HG02642 (cell line): Measurements from ENCODE around the gene RNF187.
A peak's percentile ranks its signal among the peaks of the same experiment; 100 is the strongest.

ENCODE experiments used
- ATAC-seq: cut with Tn5 transposase; IDR thresholded peaks from one replicate; pipeline ENCODE4 v1.9.1; 2021; ENCODE audit warnings: mild to moderate bottlenecking; ENCODE audit not compliant: unreplicated experiment, poor library complexity

Gene RNF187

DNA sequence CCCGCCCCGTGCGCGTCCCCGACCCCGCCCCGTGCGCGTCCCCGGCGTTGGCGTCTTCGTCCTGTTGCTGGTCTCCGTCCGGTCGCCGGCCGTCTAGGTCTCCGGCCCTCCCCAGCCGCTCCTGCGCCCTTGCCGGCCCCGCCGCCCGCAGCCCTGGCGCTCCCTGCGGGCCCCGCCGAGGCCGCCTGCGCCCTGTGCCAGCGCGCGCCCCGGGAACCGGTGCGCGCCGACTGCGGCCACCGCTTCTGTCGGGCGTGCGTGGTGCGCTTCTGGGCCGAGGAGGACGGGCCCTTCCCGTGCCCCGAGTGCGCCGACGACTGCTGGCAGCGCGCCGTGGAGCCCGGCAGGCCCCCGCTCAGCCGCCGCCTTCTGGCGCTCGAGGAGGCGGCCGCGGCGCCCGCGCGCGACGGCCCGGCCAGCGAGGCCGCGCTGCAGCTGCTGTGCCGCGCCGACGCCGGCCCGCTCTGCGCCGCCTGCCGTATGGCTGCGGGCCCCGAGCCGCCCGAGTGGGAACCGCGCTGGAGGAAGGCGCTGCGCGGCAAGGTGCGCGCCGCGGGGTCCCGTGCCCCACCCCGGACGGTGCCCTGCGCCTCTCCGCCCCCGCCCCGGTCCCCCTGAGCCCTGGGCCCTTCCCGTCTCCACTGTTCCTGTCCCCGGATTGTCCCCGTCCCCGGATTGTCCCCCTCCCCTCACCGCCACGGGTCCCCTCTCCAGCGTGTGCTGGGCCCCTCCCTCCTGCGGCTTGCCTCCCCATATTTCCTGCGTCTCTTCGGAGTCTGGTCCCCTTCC, at the start of gene RNF187:
RNF187 (plus strand) TSS at position 47 of the 789 bp plus-strand sequence.
- ATAC-seq, result peak; percentile 71

DNA sequence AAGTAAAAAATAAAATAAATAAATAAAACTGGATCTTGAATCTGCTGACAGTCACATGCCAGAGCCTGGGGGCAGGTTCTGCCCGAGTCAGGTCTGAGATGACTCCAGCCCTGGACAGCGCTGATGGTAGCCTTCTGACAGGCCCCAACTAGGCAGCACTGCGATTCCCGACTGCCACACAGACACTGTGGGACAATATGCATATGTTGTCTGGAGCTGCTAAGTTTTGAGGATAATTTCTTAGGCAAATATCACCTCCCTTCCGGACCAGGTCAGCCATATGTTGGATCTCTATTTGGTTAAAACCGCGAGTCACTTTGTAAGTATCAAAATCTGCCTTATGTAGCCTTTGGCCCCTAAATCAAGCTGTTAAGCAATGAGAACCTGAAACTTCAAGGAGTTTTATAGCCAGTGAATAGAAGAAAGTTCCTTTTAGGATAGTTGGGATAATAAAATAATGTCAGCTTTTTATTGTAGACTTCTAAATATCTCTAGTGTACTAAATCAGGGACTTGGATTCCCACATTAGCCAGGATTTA, 49.7 kb upstream of the RNF187 start:
- ATAC-seq, result no peak

- ATAC-seq, result no peak
These were observed 48.9 kb upstream of the RNF187 start for GRCh38 chr1:228438266-228438665.

DNA sequence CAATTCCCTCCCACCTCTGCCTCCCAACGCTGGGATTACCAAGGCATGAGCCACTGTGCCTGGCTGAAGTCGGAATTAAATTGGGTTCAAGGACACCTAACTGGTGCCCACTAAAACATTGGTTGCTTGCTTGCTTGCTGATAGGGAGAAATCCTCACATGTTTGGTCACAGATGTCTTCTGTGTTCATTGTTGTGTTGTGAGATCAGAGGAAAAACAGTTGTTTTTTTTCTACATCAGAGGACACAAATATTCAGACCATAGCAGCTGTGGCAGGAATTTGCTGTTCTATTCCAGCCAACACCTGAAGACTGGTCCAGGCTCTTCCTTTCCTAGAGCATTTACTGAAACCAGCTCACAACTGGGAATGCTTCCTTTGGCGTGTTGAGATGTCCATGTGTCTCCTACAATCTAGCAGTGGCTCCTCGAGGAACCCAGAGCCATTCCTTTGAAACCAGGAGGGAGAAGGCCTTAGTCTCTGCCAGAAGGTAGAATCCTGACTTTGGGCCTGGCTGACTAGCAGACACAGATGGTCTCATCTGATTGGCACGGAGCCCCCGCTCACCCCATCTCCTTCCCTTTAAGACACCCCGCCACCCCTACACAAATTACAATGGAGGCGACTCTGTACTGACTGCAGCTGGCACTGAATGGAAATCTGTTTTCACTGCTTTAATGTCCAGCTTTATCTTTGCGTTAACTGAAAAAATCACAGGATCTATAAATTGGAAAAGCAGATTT, 46.3 kb upstream of the RNF187 start:
- no peak for ATAC-seq

- no peak for ATAC-seq
These were observed 43.8 kb upstream of the RNF187 start for GRCh38 chr1:228443395-228443794.

- ATAC-seq, result no peak
These were observed 41.7 kb upstream of the RNF187 start for GRCh38 chr1:228445490-228445842.

DNA sequence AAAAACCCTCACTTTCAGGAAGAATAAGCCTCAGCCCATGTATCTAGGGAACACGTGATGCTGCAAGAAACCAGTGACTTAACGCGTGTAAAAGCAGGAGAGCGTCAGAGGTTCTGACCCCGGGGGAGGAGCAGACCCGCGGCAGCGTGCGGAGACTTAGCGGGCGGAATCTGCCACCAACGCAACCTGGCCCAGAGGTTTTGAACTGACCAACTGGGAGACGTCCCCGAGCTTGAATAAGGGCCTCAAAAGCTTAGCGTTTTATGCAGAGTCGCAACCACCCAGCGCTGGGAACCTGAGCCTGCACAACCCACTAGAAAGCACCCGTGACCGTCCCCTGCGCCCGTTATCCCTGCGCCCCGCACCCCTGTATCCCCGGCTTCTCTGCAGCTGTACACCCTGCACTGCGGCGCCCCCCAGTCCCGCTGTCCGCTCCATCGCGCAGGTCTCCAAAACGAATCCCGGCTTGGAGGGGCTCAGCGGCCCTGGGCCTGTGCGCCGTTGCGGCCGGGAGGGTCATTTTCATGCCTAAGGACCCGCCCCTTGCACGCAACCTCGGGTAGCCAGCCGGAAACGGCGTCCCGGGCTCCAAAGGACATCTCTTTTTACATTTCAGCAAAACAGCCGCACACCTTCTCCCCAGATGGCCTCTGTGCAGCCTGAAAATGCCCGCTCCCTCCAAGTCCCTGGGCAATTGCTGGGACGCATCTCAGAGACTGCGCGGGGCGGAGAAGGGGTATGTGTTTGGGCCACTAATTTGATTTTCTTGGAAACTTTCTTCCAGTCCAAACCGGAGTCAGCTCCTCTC, 41.1 kb upstream of the RNF187 start:
- no peak for ATAC-seq

GRCh38 chr1:228446852-228447251, 40.3 kb upstream of the RNF187 start:
- ATAC-seq, result no peak

GRCh38 chr1:228448372-228448771, 38.8 kb upstream of the RNF187 start:
- no peak for ATAC-seq

DNA sequence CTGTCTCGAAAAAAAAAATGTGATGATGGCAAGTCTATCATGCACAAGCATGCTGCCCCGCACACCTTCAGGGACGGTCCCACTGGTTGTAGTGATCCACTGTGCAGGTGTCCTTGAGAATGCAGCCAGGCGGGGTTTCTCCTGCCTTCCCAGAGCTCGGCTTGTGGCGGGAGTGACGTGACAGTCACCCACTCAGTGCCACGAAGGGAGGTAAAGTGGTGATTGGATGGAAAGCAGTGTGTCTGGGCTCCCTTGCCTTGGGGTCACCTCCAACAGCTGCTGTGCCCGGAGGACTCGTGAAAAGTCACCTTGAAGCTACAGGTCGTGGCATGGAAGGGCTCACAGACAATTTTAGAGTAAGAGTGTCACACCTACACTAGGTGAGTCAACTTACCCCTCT, 37.0 kb upstream of the RNF187 start:
- no peak for ATAC-seq

DNA sequence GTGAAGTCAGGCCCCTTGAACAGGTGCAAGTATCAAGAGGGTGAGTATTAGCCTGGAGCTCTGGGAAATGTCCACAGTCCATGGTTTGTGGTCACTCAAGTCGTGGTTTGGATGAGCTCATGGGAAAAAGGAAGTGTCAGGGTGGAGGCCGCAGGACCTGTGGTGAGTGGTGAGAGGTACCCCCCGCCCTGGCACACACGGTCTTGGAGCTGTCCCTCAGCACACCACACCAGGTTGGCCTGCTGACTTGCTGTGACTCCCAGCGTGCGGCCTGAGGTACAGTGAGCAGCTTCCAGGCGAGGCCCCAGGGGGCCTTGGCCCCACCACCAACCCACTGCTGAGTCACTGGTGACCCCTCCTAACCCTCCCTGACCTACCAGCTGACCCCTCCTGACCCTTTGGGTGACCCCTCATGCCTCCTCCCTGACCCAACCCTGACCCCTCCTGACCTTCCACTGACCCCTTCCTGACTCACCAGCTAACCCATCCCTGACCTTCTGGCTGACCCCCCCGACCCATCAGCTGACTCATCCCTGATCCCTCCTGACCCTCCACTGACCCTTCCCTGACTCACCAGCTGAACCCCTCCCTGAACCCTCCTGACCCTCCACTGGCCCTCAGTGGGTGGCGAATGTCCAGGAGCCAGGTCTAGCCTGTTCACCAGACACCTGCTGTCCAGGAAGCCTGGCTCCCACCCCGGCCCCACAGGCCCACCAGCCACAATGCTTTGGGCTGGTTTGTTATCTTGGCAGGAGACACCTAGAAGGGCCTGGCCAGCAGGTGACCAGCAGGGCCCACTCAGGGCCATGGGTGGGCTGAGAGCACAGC, 34.8 kb upstream of the RNF187 start:
- ATAC-seq, result no peak

DNA sequence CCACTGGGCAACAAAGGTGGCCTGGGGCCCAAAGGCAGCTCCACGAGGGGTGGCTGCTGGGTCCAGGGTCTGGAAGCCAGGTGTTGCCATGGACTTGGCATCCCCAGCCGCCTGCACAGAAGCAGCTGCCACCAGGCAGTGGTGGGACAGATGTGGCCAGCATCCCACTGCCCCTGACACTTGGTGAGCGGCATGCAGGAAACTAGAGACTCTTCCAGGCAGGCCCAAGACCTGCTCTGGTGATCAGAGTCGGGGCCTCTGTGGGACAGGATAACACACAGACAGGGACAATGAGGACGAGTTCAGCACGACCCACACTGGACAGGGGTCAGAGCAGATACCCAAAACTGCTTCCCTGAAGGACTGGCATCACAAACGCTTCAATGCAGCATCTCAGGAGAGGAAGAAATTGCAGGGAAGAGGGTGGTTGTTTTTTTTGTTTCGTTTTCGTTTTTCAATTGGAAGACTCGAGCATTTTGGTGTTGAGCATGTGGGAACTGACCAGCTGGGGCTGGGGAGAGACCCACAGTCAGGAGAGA, 34.1 kb upstream of the RNF187 start:
- no peak for ATAC-seq

- no peak for ATAC-seq
These were observed 33.6 kb upstream of the RNF187 start for GRCh38 chr1:228453614-228454013.

GRCh38 chr1:228454238-228454637, 32.9 kb upstream of the RNF187 start:
- no peak for ATAC-seq

GRCh38 chr1:228455715-228456114, 31.5 kb upstream of the RNF187 start:
- ATAC-seq, result no peak

- no peak for ATAC-seq
These were observed 30.7 kb upstream of the RNF187 start for GRCh38 chr1:228456252-228457016.

GRCh38 chr1:228457017-228457395, 30.2 kb upstream of the RNF187 start:
- ATAC-seq, result peak; percentile 2

DNA sequence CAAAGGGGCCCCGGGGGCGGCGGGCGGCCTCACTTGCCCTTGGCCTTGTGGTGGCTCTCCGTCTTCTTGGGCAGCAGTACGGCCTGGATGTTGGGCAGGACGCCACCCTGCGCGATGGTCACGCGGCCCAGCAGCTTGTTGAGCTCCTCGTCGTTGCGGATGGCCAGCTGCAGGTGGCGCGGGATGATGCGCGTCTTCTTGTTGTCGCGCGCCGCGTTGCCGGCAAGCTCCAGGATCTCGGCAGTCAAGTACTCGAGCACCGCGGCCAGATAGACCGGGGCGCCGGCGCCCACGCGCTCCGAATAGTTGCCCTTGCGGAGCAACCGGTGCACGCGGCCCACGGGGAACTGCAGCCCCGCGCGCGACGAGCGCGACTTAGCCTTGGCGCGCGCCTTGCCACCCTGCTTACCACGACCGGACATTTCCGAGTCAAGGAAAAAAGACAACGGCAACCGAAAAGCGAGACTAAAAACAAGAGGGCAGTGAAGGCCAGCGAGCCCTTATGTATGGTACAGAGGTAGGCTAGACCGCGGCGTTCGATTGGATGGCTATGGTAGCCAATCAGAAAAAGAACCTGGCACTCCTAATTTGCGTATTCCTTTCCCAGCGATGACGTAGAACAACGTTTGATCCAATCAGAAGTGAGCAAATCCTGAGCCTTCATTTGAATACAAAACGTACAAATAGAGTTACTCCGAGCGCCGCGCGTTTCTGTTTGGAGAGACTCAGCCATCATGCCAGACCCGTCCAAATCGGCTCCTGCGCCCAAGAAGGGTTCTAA, 29.6 kb upstream of the RNF187 start:
- peak; percentile 87 for ATAC-seq
